NCI-H2171 treated with DMSO at 0.1 percent for 48 hours (cell line): ENCODE measurements around the gene MYL12B.
A peak's percentile ranks its signal among the peaks of the same experiment; 100 is the strongest.
"Not testable (repeated sequence)": the region's sequence is repeated elsewhere in the genome, so short reads cannot be mapped to it uniquely, and the experiment has no call there.

Source experiments
- DNase-seq: peaks from one replicate; lab custom pipeline; 2025; lab: John Stamatoyannopoulos, UW

MYL12B gene

GRCh38 chr18:3261373-3262233, at the start of gene MYL12B:
TSS of gene MYL12B (plus strand) at chr18:3262133. CDS start at chr18:3272899, 10,766 bp downstream.
- peak; percentile 63 for DNase-seq

GRCh38 chr18:3212657-3213056, 49.3 kb upstream of the MYL12B start:
- DNase-seq = no peak

- DNase-seq = no peak
Measured at GRCh38 chr18:3213300-3214059, 48.5 kb upstream of the MYL12B start.

- DNase-seq = no peak
Measured at GRCh38 chr18:3214855-3215637, 46.9 kb upstream of the MYL12B start.

- no peak for DNase-seq
Measured at GRCh38 chr18:3216987-3217386, 44.9 kb upstream of the MYL12B start.

- DNase-seq = peak; percentile 88
Measured at GRCh38 chr18:3217948-3218647, 43.8 kb upstream of the MYL12B start.

- no peak for DNase-seq
Measured at GRCh38 chr18:3218819-3219218, 43.1 kb upstream of the MYL12B start.

GRCh38 chr18:3219241-3219630, 42.7 kb upstream of the MYL12B start:
- no peak for DNase-seq

GRCh38 chr18:3219631-3220335, 42.1 kb upstream of the MYL12B start, which contains the start of gene MYOM1:
TSS of gene MYOM1 (minus strand) at chr18:3219968. CDS start at chr18:3215223, 4,745 bp downstream.
- no peak for DNase-seq

- not testable (repeated sequence) for DNase-seq
Measured at GRCh38 chr18:3220868-3221267, 41.1 kb upstream of the MYL12B start.

GRCh38 chr18:3221496-3221895, 40.4 kb upstream of the MYL12B start:
- DNase-seq = no peak

GRCh38 chr18:3223356-3223755, 38.6 kb upstream of the MYL12B start:
- DNase-seq = no peak

- no peak for DNase-seq
Measured at GRCh38 chr18:3224223-3224622, 37.7 kb upstream of the MYL12B start.

- DNase-seq = no peak
Measured at GRCh38 chr18:3225588-3225987, 36.3 kb upstream of the MYL12B start.

- DNase-seq = no peak
Measured at GRCh38 chr18:3226048-3226447, 35.9 kb upstream of the MYL12B start.

- no peak for DNase-seq
Measured at GRCh38 chr18:3230401-3231334, 31.3 kb upstream of the MYL12B start.

- no peak for DNase-seq
Measured at GRCh38 chr18:3233004-3233403, 28.9 kb upstream of the MYL12B start.

GRCh38 chr18:3233433-3234168, 28.3 kb upstream of the MYL12B start:
- no peak for DNase-seq

GRCh38 chr18:3234457-3234856, 27.5 kb upstream of the MYL12B start:
- DNase-seq = no peak
